GM12874 (cell line): ENCODE results near the gene SPNS1.

ENCODE experiments used
- TF ChIP-seq, protein P1 (sequence below): IDR thresholded peaks from 2 replicates; pipeline ENCODE4 v1.5.1; 2011; ENCODE audit warnings: low read depth, mild to moderate bottlenecking, control low read depth, low read length, moderate library complexity; ENCODE audit not compliant: insufficient read depth

The SPNS1 gene

GRCh38 chr16:28986492-28986891 lies 11.9 kb downstream of the SPNS1 start:
- TF ChIP-seq, protein P1, sequence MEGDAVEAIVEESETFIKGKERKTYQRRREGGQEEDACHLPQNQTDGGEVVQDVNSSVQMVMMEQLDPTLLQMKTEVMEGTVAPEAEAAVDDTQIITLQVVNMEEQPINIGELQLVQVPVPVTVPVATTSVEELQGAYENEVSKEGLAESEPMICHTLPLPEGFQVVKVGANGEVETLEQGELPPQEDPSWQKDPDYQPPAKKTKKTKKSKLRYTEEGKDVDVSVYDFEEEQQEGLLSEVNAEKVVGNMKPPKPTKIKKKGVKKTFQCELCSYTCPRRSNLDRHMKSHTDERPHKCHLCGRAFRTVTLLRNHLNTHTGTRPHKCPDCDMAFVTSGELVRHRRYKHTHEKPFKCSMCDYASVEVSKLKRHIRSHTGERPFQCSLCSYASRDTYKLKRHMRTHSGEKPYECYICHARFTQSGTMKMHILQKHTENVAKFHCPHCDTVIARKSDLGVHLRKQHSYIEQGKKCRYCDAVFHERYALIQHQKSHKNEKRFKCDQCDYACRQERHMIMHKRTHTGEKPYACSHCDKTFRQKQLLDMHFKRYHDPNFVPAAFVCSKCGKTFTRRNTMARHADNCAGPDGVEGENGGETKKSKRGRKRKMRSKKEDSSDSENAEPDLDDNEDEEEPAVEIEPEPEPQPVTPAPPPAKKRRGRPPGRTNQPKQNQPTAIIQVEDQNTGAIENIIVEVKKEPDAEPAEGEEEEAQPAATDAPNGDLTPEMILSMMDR, result no peak

DNA sequence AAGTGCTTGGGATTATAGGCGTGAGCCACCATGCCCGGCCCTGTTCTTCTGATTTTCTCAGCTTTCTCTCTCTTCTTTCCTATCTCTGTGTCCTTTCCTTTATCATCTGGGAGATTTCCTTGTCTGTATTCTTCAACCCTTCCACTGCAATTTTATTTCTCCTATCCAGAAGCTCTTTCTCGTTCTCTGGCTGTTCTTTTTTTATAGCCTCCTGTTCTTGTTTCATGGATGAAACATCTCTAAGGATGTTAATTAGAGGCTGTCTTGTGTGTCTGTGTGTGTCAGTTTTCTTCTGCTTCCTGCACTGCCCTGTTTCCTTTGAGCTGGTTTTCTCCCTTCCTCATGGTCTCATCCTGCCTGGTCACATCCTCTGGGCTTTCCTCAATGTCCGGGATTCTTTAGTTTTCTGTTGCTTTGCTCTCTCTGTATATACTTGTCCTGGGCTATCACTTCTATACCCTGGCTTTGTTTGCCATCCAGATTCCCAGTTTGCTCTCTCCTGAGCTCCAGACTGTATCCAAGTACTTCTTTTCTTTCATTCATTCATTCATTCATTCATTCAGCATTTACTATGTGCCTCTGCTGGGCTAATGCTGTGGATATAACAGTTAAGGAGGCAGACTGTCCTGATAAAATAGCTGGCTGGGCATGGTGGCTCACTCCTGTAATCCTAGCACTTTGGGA lies 12.7 kb downstream of the SPNS1 start:
- TF ChIP-seq, protein P1, result no peak

DNA sequence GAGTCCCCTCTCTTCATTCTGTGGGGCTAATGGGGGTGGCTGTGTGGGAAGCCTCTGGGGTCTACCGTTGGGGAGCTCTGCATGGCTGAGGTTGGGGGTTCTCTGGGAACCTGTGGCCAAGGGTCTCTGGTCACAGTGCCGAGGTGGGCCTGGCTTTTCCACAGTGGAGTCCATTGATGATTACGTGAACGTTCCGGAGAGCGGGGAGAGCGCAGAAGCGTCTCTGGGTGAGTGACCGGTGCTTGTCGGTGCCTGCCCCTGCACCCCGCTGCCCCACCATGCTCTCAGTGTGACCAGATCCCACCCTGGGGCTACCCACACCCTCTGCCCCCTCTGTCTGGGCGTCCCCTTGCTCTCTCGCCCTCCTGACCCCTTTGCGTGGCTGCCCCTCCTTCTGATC lies 14.8 kb downstream of the SPNS1 start:
- TF ChIP-seq, protein P1, result no peak

- TF ChIP-seq, protein P1, result no peak
These were observed 15.9 kb downstream of the SPNS1 start for GRCh38 chr16:28990375-28991040.

- TF ChIP-seq, protein P1, result no peak
These were observed 17.1 kb downstream of the SPNS1 start for GRCh38 chr16:28991687-28992086.

DNA sequence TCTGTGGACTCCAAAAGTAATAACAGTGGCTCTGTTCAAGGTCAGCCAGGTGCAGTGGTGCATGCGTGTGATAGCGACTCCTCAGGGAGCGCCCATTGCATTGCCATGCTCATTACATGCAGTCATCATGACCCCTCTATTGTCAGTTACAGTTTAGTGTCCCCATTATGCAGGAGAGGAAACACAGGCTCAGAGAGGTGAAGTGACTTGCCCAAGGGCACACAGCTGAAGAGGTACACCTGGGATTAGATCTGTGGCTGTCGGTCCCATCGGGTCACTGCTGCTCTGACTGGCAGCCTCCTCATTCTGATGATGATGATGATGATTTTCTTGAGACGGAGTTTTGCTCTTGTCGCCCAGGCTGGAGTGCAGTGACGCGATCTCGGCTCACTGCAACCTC lies 17.9 kb downstream of the SPNS1 start:
- TF ChIP-seq, protein P1, result no peak

- TF ChIP-seq, protein P1, result no peak
These were observed 24.3 kb downstream of the SPNS1 start for GRCh38 chr16:28998837-28999236.
